ENCODE data around the gene MTFR1L. TPM values are rescaled to one million over a fixed set of nuclear protein-coding genes. Genes with fewer than 3 reads are reported as not detected.

The MTFR1L gene
- total and polyA plus RNA-seq, 11 donors, result 123 to 319 (median 213) TPM

- no peaks in the 10 kb centered on the region for H3K9me3 ChIP-seq
- peak overlapping the region in 4 of 12 donors; percentile 40 to 90 (median 46) for H3K27ac ChIP-seq
- H3K36me3 ChIP-seq, result peaks cover 0 to 37% (median 29%) of the 10 kb centered on the region in 9 donors
- DNase-seq, result no peak
- intact Hi-C loops (cut with DNase I), result loop anchor here in 2 of 10 donors (5.0 to 10.0 kb wide), 2 partner anchors 571 to 574 kb away; partner anchors contain the start of gene RSRP1 (in 2 of the 2)
- TF ChIP-seq POLR2A (IDR thresholded peaks at IDR 0.05) (no peak), CTCF (IDR thresholded peaks at IDR 0.05) (no peak)
- no peaks in the 10 kb centered on the region for H3K27me3 ChIP-seq
- 28 to 48% (median 41%) methylated on average over 6 of the region's 6 CpGs for WGBS, 4 donors
- ATAC-seq, result no peak
- peak overlapping the region in 7 of 12 donors; percentile 84 to 96 (median 88) for H3K4me3 ChIP-seq
- peaks cover 0 to 53% (median 30%) of the 10 kb centered on the region in 12 donors for H3K4me1 ChIP-seq
These were observed 1.2 kb upstream of the MTFR1L start for GRCh38 chr1:25818569-25818968.

GRCh38 chr1:25820247-25821111, 725 bp downstream of the MTFR1L start:
- intact Hi-C loops (cut with DNase I), result loop anchor here in 3 of 10 donors (2.0 to 10.0 kb wide), 3 partner anchors 54 to 178 kb away; partner anchors contain the start of genes PAFAH2 (in 3 of the 3) and PAQR7 (in 1 of the 3)
- H3K4me1 ChIP-seq, result peaks cover 0 to 61% (median 34%) of the 10 kb centered on the region in 12 donors
- no peaks in the 10 kb centered on the region for H3K27me3 ChIP-seq
- peak; percentile 39 to 63 (median 61) for ATAC-seq
- peak overlapping the region; percentile 74 to 98 (median 89) for H3K4me3 ChIP-seq
- H3K27ac ChIP-seq, result peak overlapping the region; percentile 81 to 98 (median 92)
- DNase-seq, result peak in 3 of 5 donors; percentile 56 to 71 (median 63)
- no peaks in the 10 kb centered on the region for H3K9me3 ChIP-seq
- TF ChIP-seq CTCF (IDR thresholded peaks at IDR 0.05) (no peak), POLR2A (IDR thresholded peaks at IDR 0.05) (no peak)
- peaks cover 0 to 31% (median 15%) of the 10 kb centered on the region in 9 donors for H3K36me3 ChIP-seq
- WGBS, 4 donors, result 1 to 2% (median 1%) methylated on average over 42 to 67 of the region's 67 CpGs

- peak overlapping the region in 11 of 12 donors; percentile 86 to 98 (median 94) for H3K27ac ChIP-seq
- H3K36me3 ChIP-seq, result peaks cover 0 to 31% (median 16%) of the 10 kb centered on the region in 9 donors
- ATAC-seq, result no peak
- H3K9me3 ChIP-seq, result no peaks in the 10 kb centered on the region
- peaks cover 0 to 67% (median 34%) of the 10 kb centered on the region in 12 donors for H3K4me1 ChIP-seq
- TF ChIP-seq POLR2A (IDR thresholded peaks at IDR 0.05) (no peak), CTCF (IDR thresholded peaks at IDR 0.05) (no peak)
- no peak for DNase-seq
- H3K4me3 ChIP-seq, result peak overlapping the region; percentile 74 to 98 (median 89)
- 16 to 34% (median 31%) methylated on average over 10 of the region's 10 CpGs for WGBS, 4 donors
- intact Hi-C loops (cut with DNase I), result loop anchor here in 3 of 10 donors (2.0 to 10.0 kb wide), 3 partner anchors 54 to 178 kb away; partner anchors contain the start of genes PAFAH2 (in 3 of the 3) and PAQR7 (in 1 of the 3)
- H3K27me3 ChIP-seq, result no peaks in the 10 kb centered on the region
These were observed 1.3 kb downstream of the MTFR1L start for GRCh38 chr1:25821112-25821476.

Measured in heart left ventricle (tissue), 16 donors.